Activated CD8-positive, alpha-beta memory T cell treated with anti-CD3 and anti-CD28 coated beads for 48 hours (primary cell): Measurements from ENCODE around the gene PPP2R2C.

ENCODE experiments used
- DNase-seq, 3 experiments: peaks; one replicate each; pipeline ENCODE4 v3.0.0-alpha.2; 2020; ENCODE audit warnings: low read depth in 2 of 3, low spot score in 2 of 3

The PPP2R2C gene

DNA sequence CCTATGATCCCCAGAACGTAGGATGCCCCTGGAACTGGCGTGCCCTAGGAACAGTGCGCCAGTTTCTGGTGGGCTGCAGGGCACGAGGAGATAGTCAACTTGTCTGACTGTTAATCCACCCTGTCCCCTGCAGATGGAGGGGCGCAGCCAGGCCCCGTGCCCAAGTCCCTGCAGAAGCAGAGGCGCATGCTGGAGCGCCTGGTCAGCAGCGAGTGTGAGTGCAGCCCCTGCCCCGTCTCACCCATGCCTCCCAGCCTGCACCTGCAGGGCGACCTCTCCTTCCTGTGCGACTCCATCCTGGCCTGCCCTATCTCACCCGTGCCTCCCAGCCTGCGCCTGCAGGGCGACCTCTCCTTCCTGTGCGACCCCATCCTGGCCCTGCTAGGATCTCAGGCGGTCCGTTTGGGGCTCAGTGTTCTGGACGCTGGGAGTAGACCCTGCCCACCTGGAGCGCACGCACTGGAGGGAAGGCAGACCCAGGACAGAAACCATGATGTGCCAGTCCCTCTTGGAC lies 180.6 kb downstream of the PPP2R2C start:
- no peak for DNase-seq

DNA sequence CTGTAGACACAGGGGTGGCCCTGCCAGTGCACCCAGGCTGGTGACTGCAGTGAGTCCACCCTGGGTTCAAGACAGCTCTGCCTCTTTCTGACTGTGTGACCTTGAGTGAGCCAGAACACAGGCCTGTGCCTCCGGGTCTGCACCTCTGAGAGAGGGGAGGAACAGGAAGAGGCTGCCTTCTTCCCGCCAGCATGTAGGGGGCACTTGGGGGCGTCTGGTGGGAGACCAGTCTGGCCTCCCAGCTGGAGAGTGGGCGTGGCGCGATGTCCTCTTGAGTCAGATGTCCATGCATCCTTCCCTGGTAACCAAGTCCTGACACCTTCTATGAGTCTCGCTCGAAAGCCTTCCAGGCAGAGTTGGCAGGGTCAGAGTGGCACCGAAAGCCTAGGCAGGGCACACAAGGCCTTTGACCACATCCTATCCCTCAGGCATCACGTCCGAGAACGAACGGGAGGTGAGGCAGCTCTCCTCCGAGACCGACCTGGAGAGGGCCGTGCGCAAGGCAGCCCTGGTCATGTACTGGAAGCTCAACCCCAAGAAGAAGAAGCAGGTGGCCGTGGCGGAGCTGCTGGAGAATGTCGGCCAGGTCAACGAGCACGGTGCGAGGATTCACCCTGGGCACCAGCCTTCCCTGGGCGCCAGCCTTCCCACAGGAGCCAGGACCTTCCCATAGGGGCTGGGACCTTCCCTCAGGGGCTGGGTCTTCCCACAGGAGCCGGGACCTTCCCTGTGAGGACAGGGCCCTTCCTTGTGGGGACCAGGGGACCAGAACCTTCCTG lies 181.5 kb downstream of the PPP2R2C start:
- no peak for DNase-seq

DNA sequence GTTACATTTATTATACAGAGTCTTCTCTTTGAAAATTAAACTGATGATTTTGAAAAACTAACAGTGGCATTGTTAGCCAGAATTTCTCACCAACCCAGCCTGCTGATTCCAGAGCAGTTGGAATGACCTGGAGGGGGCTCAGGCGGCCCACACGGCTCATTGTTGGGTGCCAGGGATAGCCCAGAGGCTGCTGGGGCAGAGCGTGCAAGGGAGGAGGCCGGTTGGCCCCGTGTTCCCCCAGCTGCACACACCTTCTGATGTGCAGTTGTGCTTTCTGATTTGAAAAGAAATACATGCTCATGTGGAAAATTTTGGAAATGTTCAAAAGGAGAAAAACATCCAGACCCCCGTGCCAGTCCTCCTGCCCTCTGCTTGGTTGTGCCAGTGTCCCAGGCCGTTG lies 182.2 kb downstream of the PPP2R2C start:
- no peak for DNase-seq

DNA sequence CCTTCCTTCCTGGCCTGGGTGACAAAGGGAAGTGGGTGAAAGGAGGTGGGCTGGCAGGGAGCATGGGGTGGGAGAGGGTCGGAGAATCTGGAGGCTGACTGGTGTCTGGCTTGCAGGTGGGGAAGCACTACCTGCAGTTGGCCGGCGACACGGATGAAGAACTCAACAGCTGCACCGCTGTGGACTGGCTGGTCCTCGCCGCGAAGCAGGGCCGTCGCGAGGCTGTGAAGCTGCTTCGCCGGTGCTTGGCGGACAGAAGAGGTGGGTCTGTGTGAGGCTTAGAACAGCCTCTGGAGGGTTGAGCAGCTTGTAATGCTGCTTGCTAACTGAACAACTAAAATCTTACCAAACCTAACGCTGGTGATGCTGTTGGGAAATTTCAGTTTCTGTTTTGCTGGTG lies 183.5 kb downstream of the PPP2R2C start:
- DNase-seq = no peak

DNA sequence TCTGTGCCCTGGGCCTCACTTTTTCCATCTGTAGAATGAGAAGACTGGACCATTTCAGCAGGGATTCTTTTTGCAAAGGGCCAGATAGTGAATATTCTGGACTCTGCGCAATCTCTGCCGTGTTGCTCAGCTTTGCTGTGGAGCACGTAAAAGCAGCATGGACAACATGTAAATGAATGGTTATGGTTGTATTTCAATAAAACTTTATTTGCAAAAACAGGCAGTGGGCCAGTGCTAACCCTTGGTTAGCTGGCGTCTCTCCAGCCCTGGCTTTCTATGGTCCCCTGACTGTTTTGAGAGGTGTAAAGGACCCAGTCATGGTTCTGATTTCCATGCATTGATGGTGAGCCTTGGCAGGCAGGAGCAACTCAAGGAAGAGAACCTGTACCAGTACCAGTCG lies 184.1 kb downstream of the PPP2R2C start:
- no peak for DNase-seq

DNA sequence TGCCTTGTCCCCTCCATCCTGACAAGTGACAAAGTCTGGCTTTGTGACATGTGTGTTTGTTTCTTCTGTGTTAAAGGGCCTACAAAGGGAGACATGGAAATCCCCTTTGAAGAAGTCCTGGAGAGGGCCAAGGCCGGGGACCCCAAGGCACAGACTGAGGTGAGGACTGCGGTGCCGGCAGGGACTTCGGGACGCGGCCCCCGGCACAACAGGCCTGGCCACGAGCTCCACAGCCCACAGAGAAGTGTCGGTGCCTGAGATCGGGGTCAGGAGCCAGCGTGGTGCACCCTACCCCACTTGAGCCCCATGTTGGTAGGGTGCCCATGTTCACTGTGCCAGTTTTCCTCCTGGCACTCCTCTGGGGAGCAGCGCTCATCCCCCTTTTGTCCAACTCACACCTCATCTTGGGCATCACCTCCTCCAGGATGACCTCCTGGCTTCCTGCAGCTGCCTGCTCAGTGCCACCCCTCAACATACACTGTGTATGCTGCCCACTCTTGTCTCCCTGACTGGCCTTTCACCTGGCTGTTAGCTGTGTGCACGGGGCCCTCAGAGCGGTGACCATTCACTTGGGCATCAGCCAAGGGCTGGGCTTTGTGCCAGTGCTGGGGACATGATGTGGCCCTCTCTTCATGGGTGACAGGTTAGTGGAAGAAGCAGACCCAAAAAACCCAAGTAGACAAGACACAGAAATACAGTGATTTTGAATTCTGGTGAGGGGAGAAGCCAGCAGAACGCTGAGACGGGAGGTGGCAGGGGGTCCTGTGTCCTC lies 185.2 kb downstream of the PPP2R2C start:
- DNase-seq = no peak

DNA sequence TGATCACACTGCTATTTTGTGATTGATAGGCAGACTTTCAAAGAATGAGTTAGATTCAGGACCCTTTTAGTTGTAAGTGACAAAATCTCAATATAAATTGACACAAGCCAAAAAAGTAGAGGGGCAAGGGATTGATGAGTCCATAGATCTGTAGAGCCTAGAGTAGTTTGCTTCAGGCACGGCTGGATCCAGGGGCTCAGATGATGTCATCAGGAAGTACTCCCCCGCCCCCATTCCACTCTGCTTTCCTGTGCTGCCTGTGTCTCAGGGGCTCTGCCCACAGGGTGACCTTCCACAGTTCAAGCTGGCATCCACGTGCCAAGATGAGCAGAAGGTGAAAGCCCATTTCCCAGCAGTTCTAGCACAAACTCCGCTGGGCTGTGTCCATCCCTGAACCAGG lies 189.1 kb downstream of the PPP2R2C start:
- no peak for DNase-seq

DNA sequence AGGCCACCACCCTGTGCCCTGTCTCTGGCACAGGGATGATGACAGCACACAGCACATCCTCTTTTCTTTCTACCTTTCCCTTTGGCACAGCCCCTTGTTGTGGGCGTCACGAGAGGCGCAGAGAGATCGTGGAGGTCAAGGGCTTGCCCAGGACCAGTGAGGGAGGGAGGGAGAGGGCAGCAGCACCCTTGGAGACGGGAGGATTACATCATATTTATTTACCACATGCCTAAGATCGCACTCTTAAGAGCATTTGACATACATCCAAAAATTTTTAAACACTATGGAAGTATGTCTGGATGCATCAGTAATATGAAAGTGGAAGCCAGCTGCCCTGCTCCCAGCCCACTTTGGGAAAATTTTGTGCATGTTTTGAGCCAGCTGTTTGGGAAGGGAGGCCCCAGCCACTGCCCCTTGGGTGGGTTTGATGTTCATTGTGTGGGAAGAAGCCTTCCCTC lies 190.1 kb downstream of the PPP2R2C start:
- DNase-seq = no peak

DNA sequence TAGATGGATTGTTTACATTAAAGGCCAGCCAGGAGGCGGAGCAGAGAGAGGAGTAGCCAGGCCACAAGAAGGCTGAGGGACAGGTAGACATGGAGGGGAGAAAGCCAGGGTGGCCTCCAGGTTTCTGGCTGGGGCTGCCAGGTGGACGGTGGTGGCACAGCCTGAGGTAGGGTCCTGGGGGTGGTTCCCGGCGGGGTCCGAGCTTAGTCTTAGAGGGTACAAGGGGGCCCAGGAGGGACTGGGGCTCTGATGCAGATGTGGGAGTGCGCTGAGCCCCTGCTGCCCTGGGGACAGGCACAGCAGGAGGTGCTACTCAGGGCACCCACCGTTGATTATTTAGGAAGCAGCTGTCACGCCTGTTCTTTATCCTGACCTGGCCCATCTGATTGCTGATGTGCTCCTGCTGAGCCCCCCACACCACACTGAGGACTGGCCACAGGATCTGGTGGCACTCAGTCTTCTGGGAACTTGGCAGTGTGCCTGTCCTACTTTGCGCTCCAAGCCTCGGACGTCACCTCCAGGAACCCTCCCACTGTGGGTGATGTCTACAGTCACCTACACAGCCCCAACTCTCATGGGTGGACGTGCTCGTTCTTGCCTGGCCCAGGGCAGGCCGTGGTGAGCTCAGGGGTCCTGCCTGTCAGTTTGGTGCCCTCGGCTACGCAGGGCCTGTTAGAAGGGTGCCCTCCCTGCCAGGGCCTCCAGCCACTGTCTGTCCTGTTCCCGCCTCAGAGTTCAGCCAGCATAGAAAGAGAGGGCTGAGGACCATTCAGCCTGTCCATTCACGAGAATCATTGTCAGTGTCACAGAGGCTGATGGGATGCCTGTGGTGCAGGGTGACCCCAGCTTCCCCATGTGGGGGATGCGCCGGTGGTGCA lies 190.7 kb downstream of the PPP2R2C start:
- DNase-seq = no peak

DNA sequence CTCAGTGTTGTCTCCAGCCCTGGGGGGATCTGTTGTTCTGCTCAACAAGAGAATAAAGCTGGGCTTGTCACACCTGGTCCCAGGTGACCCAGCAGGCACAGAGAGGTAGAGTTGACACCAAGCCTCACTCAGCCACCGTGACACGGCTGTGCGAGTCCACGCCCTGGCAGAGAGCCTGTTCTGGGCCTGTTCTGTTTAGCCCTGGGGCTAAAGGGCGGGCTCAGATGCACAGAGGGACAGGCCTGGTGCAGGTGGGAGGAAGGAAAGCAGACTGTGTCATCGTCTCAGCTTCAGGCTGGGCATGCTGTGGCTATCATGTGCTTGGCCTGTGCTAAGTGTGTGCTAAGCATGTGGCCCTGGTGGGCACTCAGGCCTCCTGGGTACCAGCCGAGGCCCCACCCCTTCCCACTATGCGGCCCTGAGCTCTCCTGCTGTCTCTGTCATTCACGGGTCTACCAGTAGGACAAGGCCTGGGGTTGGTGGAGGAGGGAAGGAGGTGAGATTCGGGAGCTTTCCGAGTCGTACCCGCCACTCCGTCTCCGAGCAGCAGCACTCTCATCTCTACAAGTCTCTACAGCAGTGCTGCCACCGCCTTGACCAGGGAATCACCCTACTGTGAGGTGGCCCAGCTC lies 191.9 kb downstream of the PPP2R2C start:
- no peak for DNase-seq

DNA sequence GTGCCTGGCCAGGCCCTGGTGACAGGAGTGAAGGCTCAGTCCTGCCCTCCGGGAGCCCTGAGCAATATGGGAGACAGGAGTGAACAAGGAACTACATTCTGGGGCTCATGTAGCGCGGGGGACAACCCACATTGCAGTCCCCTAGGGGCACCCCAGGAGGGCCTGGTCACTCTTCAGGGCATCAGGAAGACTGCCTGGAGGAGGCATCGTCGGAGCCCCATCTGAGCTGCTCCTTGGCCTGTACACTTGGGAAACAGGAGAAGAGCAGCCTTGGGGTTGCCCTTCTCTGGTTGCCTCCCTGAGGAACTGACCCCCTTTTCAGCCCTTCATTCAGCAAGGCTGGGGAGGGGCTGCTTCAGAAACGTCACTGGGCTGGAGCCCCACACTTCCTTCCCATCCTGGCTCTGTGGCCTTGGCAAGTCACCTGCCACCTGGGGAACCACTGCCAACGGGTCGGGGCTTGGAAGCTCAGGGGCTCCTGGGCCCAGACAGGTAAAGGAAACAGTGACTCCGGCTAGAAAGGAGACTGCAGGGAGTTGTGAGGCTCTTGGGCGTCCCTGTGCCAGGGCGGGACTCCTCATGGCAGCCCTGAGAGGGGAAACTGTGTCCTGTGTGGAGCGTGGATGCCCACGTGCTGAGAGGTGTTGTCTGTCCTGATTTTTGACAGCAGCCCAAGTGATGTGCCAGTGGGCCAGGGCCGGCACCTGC lies 192.7 kb downstream of the PPP2R2C start:
- DNase-seq = no peak

DNA sequence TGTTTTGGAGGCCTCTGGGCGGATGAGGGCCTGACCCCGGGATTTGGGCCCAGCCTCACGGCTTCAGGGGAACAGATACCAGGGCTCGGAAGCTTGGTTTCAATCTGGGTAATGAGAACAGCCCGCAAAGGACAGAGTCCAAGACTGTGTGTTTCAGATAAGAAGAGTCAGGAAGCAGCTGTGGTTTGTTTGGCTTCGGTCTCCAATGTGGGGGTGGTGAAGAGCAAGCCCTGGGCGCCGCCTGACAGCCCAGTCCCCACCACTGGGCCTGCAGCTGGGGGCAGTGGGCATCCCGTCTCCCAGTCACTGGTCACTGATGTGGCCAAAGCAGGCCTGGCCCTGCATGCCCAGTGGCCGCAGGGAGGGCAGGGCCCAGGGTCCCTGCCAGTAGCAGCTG lies 193.6 kb downstream of the PPP2R2C start:
- DNase-seq = no peak

DNA sequence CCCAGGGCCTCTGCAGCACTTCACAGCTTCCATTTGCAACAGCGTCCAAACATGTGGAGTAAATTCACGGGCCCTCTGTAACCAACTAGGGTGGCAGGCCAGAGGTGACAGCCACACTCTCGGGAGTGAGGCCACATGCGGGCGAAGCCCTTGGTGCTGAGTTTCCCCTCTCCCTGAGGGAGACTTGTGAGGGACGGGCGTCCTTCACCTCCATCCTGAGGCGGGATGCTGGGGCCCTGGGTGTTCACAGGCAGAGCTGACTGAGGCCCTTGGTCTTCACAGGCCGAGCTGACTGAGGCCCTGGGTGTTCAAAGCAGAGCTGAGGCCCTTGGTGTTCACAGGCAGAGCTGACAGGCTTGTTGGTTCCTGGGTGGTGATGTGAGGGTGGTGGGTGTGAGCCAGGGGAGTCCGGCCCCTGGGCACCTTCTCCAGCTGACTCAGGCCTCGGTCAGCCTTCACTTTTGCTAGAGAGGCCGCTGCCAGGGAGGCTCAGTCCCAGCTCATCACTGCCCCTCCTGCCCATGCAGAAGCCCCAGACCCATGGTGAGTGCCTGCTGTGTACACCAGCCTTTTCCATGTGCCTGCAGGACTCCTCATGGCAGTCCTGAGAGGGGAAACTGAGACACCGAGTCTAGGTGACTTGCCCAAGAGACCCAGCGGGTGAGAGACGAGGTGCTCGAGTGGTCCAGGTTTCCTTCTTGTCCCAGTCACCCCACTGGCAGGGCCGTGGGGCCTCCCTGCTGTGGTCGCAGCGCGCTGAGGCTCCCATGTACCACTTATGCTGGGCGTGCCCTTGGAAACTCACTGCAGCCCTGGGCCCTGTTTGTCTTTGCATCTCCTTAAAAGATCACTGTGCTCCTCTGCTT lies 194.2 kb downstream of the PPP2R2C start:
- DNase-seq = no peak

DNA sequence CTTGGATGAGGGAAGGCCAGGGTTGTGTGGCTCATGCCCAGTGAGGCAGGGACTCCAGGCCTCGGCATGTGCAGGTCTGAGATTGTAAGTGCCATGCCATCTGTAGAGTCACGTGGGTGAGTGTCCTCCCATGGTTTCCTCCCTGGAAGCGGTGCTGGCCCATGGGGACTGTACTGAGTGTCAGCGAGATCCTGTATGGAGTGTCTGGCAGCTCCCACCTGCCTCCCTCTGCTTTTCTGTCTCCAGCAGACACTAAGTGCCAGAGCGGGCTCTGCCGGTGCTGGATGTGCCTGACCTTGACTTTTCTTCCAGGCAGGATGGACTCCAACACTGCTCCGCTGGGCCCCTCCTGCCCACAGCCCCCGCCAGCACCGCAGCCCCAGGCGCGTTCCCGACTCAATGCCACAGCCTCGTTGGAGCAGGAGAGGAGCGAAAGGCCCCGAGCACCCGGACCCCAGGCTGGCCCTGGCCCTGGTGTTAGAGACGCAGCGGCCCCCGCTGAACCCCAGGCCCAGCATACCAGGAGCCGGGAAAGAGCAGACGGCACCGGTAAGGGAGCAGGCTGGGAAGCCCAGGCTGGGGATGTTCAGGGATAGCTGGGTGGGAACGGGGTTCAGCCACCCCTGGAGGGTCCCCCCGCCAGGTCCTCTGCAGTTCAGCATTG lies 195.1 kb downstream of the PPP2R2C start:
- no peak for DNase-seq

DNA sequence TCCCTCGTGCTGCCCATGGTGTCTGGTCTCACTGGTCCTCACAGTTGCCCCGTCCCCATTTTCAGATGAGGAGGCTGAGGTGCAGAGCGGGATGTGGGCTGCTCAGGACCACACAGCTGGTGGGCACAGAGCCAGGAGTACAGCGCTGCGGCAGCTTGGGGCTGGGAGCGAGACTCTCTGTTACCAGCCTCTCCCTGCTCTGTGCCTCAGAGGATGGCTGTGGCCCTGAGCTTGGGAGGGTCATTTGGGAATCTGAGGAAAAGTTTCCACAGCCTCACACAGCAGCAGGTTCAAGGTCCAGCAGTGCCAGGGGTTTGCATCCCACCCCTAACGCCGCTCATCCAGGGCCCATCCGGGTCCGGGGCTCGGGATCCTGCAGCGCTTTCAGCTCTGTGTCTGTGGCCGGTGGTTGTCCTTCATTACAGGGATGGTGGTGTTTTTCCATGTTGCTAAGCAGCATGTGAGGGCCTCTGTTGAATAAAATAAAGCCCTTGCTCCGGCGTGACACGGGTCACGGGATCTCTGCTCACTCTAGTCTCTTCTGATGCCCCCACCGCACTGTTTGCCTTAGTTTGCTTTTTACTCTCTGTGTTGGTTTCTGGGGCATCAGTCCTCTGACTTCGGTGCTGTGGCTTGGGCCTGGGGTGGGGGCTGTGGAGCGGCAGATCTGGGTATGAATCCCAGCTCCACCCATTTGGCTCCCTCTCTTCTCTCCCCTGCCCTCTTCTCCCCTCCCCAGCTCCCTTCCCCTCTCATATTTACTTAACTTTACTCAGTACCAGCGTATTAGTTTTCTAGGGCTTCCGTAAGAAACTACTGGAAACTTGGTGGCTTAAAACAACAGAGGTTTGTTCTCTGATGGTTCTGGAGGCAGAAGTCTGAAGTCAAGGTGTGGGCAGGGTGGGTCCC lies 196.3 kb downstream of the PPP2R2C start:
- no peak for DNase-seq

DNA sequence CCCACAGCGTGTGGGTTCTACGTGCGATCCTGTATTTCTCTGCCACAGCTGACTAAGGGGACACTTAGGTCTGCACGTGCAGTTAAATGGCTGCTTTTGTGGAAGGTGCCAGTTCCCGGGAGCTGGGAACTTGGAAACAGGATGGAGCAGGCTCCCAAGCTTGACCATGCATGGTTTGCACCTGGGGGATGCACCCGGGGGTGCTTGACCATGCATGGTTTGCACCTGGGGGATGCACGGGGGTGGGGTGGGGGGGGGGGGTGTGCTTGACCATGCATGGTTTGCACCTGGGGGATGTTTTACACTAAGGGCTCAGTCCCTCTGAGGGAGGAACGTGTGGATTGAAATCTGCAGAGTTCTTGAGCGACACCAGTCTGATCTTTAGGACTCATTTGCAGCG lies 197.1 kb downstream of the PPP2R2C start:
- DNase-seq = no peak

DNA sequence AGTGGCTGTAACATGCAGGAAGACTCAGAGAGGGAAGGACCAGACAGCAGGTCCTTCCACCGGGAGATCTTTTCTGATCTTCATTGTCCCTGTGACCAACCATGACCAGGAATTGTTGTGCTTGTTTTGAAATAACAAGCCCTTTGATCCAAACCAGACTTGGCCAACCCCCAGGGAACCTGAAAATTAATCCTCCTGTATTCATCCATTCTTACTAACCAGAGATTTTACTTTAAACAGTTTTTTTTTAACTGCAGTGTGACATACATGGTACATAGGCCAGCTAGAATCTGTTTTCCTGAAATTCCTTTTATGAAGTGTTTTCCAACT lies 198.8 kb downstream of the PPP2R2C start:
- DNase-seq = no peak
